GM15510 (cell line): ENCODE data around the gene ACTR3C.

Source experiments
- POLR2A ChIP-seq: IDR thresholded peaks from 3 replicates; pipeline ENCODE4 v1.6.1; 2011; ENCODE audit warnings: borderline replicate concordance; ENCODE audit not compliant: insufficient read length; ENCODE audit errors: extremely low read depth

Gene ACTR3C

GRCh38 chr7:150311146-150311545 lies 12.2 kb downstream of the ACTR3C start:
- no peak for TF ChIP-seq POLR2A

DNA sequence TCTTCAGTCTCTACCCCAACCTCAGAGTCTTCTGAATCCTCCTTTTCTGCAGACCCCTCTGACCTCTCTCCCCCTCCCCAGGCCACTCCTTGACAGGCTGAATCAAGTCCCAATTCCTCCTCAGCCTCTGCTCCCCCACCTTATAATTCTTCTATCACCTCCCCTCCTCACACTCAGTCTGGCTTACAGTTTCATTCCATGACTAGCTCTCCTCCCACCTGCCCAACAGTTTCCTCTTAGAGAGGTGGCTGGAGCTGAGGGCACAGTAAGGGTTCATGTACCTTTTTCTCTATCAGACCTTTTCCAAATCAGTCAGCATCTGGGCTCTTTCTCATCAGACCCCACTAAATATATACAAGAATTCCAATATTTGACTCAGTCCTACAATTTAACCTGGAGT lies 14.8 kb downstream of the ACTR3C start:
- no peak for TF ChIP-seq POLR2A

- TF ChIP-seq POLR2A, result no peak
These were observed 15.4 kb downstream of the ACTR3C start for GRCh38 chr7:150307904-150308303.

GRCh38 chr7:150307129-150307528 lies 16.2 kb downstream of the ACTR3C start:
- no peak for TF ChIP-seq POLR2A
